Kasumi-1 (cell line): Measurements from ENCODE around the gene LAIR2.

Source experiments
- DNase-seq, 2 experiments: peaks; one replicate each; lab custom pipeline; 2025; lab: John Stamatoyannopoulos, UW

The LAIR2 gene, protein sequence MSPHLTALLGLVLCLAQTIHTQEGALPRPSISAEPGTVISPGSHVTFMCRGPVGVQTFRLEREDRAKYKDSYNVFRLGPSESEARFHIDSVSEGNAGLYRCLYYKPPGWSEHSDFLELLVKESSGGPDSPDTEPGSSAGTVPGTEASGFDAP

DNA sequence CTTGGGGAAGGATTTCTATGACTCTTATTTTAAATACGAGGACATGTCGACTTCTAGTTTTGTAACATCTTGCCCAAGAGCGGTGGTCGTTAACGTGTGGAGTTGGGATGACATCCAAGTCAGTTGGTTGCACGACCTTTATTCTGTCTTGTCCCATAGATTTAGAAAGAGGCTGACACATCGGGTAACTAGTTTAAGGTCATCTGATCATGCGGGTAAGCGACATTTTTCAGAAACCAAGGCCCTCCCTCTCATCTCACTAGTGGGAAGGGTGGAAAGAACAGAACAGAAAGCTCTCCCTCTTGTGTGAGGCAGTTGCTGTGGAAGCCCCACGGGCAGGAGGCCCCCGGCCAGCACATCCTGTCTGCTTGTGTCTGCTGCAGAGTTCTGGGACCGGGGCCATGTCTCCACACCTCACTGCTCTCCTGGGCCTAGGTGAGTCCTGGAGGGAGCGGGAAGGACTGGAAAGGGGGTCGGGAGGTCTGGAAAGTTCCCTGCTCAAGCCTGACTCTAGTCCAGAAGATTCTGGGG is at the start of gene LAIR2:
LAIR2 (plus strand) TSS at position 314 of the 531 bp plus-strand sequence; CDS start at position 402, 88 bp downstream.
- no peak for DNase-seq

DNA sequence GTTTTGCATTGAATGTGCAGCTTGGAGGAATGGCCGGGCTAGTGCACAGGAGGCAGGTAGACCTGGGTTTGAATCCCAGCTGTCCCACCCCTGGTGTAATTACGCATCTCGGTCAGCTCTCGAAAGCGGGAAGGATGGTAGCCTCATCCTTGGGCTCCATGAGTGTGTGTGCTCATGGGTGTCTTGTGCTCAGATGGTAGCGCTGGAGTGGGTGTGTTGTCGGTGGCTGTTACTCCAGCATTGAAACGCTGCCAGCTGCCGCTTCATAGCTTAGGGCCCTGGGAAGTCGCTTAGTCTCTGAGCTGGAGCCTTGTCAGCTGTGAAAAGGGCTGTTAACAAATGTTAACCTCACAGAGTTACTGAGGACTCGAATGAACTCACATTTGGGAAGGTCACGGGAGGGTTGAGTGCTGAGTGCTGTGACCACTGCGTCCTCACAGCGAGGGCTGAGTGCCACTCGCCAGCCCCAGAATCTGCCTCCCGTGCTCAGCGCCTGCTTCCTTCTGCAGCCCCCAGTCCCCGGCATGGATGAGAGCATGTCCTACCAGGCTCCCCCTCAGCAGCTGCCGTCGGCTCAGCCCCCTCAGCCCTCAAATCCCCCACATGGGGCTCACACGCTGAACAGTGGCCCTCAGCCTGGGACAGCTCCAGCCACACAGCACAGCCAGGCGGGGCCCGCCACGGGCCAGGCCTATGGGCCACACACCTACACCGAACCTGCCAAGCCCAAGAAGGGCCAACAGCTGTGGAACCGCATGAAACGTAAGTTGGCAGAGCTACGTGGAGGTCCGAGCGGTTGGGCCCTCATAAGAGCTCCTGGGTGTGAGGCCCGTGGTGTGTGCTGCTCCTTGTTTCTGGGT is 48.5 kb upstream of the LAIR2 start:
- no peak for DNase-seq

DNA sequence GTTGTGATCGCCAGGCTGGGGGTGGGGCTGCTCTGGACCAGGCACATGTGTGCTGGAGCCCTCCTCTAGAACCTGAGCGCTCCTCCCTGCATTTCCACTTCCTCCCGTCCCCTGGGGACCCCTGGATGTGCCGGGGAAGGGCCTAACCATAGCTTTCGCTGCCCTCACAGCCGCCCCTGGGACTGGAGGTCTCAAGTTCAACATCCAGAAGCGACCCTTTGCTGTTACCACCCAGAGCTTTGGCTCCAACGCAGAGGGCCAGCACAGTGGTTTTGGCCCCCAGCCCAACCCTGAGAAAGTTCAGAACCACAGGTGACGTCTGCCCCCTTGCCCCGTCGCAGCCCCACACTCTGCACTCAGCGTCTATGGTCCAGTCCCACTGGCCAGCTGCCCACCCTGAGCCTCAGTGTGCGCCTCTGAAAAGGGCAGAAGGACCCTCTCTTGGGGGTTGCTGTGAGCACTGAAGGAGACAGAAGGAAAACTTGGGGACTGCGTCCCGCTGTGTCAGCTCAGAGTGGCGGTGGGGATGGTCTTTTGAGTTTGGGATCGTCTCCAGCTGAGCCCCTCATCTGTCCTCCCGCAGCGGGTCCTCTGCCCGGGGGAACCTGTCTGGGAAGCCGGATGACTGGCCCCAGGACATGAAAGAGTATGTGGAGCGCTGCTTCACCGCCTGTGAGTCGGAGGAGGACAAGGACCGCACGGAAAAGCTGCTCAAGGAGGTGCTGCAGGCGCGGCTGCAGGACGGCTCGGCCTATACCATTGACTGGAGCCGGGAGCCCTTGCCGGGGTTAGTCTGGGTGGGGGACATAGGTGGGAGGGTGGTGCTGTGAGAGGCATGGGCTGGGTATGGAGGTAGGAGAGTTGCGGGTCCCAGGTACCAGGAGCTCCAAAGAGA is 47.6 kb upstream of the LAIR2 start:
- DNase-seq = no peak

DNA sequence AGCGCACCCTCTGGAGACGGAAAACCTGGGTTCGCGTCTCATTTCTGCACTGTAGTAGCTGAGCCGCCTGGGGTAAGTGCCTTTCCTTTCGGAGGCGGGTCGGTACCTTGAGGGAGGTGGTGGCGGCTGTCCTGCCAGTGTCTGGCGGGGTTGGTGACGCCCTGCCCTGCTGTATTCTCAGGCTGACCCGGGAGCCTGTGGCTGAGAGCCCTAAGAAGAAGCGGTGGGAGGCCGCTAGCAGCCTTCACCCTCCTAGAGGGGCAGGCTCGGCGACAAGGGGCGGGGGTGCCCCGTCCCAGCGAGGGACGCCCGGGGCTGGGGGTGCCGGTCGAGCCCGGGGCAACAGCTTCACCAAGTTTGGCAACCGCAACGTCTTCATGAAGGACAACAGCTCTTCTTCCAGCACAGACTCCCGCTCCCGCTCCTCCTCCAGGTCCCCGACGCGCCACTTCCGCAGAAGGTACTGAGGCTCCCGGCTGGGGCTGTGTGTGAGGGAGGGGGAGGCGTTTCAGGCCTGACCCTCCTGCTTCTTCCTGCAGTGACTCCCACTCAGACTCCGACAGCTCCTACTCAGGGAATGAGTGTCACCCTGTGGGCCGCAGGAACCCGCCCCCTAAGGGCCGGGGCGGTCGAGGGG is 46.7 kb upstream of the LAIR2 start:
- DNase-seq = no peak

DNA sequence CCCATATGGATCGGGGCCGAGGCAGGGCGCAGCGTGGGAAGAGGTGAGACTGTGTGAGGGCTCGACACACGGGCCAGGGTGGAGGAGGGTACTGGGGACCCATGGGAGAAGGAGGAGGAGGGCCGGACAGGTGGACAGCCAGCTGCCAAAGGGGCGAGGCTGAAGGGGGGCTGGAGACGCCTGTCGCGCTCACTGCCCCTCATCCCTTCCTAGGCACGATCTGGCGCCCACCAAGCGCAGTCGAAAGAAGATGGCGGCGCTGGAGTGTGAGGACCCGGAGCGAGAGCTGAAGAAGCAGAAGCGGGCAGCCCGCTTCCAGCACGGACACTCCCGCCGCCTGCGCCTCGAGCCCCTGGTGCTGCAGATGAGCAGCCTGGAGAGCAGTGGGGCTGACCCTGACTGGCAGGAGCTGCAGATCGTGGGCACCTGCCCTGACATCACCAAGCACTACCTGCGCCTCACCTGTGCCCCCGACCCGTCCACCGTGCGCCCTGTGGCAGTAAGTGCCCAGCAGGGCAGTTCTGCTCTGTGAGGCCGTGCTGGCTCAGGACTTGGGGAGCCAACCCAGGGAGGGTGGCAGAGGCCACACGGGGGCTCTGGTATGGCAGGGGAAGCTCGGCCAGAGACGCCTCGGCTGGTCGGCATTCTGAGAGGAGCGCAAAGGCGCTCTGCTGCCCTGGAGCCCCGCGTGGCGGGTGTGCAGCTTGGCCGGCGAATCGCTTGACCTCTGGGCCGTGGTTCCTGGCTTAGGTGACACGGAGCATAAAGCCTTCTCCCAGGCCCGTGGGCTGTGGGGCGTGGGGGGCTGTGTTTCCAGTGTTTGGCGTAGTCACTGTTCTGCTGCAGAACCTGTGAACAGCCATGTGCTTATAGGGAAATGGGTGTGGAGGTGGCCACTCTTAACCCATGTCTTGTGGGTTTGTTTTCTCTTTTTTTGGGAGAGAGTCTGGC is 45.9 kb upstream of the LAIR2 start:
- DNase-seq = no peak

DNA sequence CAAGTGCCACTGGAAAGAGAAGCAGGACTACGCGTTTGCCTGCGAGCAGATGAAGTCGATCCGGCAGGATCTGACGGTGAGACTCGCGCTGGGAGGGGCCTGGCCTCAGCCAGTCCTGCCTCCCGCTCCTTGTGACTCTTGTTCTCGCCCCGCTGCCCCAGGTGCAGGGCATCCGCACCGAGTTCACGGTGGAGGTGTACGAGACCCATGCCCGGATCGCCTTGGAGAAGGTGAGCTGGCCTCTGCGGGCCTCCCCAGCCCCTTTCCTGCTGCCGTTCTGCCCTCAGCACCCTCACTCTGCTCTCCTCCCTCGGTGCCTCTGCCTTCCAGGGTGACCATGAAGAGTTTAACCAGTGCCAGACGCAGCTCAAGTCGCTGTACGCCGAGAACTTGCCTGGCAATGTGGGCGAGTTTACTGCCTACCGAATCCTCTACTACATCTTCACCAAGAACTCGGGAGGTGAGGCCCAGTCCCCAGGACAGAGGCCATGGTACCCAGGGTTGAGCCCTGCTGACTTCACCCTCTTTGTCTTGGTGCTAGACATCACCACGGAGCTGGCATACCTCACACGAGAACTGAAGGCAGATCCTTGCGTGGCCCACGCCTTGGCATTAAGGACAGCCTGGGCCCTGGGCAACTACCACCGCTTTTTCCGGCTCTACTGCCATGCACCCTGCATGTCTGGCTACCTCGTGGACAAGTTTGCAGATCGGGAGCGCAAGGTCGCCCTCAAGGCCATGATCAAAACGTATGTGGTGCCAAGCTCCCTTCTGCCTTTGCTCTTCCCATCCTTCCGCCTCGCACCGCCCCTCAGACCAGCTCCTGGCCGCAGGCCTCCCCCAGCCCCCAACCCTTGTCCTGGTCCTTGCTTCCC is 44.6 kb upstream of the LAIR2 start:
- DNase-seq = no peak

DNA sequence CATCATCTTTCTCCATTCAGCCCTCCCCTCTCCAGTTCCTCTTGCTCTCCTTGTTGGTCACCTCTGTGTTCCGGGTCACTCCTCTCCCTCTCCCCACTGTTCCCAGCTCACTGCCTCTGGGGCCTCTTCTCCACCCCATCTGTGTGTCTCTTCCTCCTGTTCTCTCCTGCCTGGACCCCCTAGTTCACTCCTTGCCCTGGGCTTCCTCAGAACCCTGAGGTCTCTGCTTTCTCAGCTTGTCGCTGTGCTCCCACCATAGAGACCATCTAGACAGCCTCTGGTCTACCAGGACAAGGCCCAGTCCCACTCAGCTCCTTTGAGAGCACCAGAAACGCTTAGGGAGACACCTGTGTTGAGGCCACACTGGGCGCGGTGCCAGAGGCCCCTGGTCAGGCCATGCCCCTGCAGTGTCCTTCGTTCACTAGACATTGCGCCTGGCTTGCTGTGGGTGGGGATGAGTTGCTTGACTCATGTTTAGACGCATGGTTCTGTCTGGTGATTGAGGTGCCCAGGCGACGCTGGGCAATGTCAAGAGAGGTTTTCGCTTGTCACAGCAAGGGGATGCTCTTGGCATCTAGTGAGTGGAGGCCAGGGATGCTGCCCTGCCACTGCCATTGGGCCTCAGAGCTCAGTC is 43.9 kb upstream of the LAIR2 start:
- DNase-seq = no peak

DNA sequence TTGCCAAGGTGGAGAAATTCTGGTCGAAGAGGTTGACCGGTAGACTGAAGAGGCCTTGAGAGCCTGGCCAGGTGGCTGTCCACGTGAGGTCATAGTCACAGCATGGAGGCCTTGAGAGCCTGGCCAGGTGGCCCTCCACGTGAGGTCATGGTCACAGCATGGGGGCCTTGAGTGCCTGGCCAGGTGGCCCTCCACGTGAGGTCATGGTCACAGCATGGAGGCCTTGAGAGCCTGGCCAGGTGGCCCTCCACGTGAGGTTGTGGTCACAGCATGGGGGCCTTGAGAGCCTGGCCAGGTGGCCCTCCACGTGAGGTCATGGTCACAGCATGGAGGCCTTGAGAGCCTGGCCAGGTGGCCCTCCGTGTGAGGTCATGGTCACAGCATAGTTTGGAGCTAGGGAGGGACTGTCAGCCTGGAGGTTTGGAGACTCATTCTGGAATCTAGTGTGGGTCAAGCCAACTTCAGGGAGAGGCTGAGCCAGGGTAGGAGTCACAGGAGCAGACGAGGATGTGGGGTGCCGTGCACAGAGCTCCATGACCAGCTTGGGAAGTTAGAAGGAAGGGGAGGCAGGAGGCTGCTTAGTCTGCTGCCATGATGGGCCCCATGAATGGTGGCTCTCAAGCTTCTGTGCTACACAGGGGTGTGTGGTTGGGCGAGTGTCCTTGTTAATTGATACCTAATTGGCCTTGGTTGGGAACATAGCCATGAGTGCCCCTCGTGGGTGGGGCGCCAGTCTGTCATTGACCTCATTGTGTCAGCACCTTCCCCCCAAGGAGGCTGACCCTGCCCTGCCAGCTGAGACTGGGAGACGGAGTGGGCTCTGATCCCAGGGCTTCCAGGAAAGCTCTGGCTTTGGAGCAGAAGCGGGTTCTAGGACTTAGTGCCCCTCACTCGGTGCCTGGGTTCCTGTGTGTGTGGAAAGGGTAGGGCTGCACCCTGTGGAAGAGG is 43.1 kb upstream of the LAIR2 start:
- no peak for DNase-seq

DNA sequence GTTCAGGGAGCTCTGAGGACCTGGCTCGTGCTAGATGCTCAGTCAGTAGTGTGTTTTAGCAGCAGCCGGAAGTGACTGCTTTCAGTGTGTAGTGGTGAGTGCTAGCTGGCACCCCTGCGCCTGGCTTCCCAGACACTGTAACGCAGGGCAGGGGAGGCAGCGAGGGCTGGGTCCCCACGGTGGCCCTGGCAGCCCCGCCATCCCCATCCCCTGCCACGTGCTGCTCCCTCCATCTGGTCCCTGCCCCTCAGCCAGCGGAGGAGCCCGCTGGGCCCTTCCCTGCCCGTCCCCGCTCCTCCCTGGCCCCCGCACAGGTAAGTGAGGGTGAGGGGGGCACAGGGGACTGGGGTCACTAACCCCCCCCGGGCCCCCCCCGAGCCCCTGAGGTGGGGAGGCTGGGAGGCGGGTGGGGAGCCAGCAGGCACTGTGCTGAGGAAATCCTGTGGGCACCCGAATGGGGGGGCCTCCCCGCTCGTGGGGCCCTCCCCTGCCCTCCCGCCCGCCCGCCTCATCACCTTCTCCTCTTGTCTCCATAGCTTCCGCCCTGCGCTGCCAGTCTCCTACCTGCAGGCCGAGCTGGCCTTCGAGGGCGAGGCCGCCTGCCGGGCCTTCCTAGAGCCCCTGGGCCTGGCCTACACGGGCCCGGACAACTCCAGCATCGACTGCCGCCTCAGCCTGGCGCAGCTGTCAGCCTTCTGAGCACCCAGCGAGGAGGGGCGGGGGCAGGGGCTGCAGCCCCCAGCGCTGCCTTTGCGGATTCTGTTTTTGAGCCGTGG is 42.2 kb upstream of the LAIR2 start:
- no peak for DNase-seq

DNA sequence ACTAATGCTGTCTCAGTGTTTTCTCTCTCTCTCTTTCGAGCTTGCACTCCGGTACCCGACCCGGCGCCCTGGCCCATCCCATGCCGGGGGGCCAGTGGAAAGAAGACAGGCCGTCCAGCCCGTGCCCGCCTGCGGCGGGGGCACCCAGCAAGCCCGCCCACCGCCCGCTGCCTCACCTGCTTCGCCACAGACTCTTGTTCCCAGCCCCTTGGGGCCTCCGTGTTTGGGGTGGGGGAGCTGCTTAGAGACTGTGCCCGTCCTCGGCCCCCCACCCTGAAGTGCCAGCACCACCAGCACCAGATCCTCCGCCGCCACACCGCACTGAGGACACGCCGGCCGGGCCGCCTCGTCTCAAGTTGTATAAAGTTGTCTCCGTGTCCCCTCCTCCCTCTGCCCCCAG is 41.4 kb upstream of the LAIR2 start:
- no peak for DNase-seq

DNA sequence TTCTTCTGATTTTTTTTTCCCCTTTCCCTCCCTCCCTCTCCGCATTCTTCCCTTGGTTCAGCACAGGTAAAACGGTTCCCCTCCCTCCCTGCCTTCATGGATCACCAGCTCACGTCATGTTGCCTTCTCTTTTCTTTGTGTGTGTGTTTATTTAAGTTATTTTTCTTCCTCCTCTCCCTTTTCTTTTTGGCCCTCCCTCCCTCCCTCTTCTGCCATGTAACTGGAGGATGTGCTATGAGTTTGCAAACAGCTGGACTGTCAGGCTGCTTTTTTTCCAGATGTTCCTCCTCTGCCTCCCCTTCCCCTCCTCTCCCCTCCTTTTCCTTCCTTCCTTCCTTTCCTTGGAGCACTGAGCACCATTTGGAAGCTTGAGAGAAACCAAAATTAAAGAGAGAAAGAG is 41.0 kb upstream of the LAIR2 start:
- DNase-seq = peak; percentile 26 to 40

DNA sequence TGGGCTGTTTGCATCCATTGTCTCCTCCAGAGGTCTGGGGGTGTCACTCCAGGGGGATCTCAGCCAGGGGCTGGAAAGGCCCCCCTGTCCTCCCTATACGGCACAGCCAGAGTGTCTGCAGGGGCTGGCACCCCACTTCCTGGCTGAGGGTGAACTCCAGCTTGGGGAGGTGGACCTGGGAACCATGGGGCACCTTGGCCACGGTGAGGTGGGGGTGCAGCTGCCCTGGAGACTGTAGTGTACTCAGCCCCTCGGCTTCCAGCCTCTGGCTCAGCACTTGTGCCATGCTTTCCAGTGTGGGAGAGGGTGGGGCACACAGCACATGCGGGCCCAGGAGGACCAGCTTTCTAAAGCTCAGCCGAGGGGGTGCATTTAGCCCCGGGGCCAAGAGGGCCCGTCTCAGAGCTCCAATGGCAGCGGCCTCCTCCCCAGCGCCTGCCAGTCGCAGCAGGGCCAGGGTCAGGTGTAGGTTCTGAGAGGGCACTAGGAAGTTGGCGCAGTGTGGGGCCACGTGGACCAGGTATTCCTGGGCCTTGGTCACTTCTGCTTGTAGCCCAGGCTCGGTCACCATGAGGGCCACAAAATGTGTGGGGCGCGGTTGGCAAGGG is 40.5 kb upstream of the LAIR2 start:
- no peak for DNase-seq

DNA sequence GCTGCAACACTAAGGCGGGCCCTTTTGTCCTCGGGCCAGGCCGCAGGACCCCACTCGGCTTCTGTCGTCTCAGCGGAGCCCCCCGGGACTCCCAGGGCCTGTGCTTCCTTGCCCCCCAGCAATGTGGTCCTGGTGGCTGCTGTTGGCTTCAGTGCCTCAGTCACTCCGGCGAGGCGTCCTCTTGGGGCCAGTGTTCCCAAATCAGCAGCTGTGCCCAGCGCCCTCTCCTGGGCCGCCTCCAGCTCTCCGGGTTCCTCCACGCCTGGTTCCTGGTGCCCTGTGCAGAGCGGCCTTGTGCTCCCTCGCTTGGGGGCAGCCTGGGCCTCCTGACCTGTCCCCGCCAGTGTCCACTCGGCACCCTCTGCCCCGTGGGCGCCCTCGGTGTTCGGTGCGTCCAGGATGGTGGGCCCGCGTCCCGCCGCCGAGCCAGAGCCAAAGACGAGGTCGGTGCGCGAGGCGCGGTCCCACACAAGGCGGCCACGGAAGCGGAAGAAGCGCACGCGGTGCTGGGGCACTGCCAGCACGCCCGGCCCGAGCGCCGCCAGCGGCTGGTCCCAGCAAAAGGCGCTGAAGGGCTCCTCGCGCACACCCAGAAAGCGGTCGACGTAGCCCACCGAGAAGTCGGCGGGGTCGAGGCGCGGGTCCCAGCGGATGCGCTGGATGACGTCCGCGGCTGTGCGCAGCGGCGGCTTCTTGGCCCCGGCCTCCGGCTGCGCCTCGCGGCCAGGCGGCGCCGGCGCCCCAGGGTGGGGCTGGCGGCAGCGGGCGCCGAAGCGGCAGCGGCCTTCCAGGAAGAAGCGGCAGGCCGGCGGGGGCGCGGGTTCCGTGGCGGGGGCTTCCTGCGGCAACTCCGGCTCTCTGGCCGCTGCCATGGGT is 39.7 kb upstream of the LAIR2 start:
- peak; percentile 53 to 63 for DNase-seq

DNA sequence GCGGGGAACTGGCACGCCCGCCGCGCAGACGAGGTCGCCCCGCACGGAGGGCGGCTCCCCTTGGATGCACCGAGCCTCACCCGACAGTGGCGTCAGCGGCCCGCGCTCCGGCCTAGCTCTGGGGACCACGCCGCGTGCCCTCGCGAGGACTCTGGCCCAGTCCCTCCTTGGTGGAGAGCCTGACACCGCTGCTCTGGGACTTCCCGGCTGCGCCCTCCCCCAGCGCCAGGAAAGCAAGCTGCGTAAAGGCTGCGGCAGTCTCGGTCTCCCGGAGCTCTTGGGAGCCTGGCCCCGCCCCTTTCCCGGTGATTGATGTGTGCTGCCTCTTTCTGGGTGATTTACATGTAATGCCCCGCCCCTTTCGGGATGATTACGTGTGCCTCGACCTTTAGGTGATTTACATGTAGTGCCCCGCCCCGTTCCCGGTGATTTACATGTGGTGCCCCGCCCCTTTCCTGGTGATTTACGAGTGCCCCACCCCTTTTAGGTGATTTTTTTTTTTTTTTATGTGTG is 39.0 kb upstream of the LAIR2 start, which contains the start of gene LENG9:
LENG9 (minus strand) TSS at position 248 of the 513 bp plus-strand sequence. CDS start 252 bp downstream, outside the sequence.
- peak; percentile 98 to 99 for DNase-seq

DNA sequence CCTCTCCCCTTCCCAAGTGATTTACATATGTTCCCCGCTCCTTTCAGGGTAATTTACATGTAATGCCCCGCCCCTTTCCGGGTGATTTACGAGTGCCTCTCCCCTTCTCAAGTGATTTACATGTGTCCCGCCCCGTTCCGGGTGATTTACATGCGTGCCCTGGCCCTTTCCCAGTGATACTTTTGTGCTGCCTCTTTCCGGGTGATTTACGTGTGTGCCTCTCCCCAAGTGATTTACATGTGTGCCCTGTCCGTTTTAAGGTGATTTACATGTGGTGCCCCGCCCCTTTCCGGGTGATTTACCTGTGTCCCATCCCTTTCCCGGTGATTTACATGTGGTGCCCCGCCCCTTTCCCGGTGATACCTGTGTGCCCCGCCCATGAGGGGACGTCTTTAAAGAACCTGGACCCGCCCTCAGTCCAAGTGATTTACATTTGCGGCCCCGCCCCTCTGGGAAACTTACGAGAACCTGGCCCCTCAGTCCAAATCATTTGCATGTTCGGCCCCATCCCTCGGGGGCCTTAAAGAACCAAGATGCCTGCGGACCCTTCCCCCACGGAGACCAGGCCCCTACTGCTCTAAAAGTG is 38.5 kb upstream of the LAIR2 start:
- DNase-seq = peak; percentile 97 to 99
